SU-DHL-6 (cell line): ENCODE measurements around the gene F2R.
"Not testable (repeated sequence)": the region's sequence is repeated elsewhere in the genome, so short reads cannot be mapped to it uniquely, and the experiment has no call there.

Experiments
- H2AFZ ChIP-seq: fragments of 200-600 bp; sonication (generic); 2 replicates; pipeline ENCODE4 v1.6.1; 2014; ENCODE audit warnings: low read depth, mild to moderate bottlenecking, moderate library complexity, mixed read lengths, antibody characterized with exemption, low read length; ENCODE audit not compliant: severe bottlenecking
- H3F3A ChIP-seq: fragments of 200-600 bp; shearing (Covaris generic); 2 replicates; pipeline ENCODE4 v1.6.0; 2016; ENCODE audit warnings: antibody characterized with exemption, mild to moderate bottlenecking; ENCODE audit not compliant: insufficient read depth
- H3K27ac ChIP-seq: fragments of 200-600 bp; sonication (generic); 2 replicates; pipeline ENCODE4 v1.5.1; 2016; ENCODE audit warnings: low read depth, mild to moderate bottlenecking, low read length, moderate library complexity, mixed read lengths
- H3K27me3 ChIP-seq: fragments of 200-600 bp; sonication (generic), shearing (Covaris generic); 2 replicates; pipeline ENCODE4 v1.6.0; 2014; ENCODE audit warnings: mild to moderate bottlenecking, low read length
- H3K36me3 ChIP-seq: fragments of 200-600 bp; sonication (generic); 2 replicates; pipeline ENCODE4 v1.6.1; 2014; ENCODE audit warnings: mild to moderate bottlenecking, low read length, mixed read lengths
- H3K4me2 ChIP-seq: fragments of 300-600, 200-600 bp; shearing (Covaris generic), sonication (generic); 2 replicates; pipeline ENCODE4 v1.6.0; 2014; ENCODE audit warnings: low read length, low read depth, mild to moderate bottlenecking; ENCODE audit not compliant: poor library complexity, severe bottlenecking
- H3K4me3 ChIP-seq: fragments of 200-600 bp; sonication (generic); 2 replicates; pipeline ENCODE4 v1.5.1; 2014; ENCODE audit warnings: antibody characterized with exemption, low read length, mild to moderate bottlenecking, mixed read lengths; ENCODE audit not compliant: insufficient read depth, poor library complexity, severe bottlenecking
- H3K79me2 ChIP-seq: fragments of 200-600 bp; sonication (generic); 2 replicates; pipeline ENCODE4 v1.6.1; 2014; ENCODE audit warnings: mild to moderate bottlenecking, low read length, moderate library complexity; ENCODE audit not compliant: insufficient read depth
- H3K9ac ChIP-seq: fragments of 200-600 bp; sonication (generic); 2 replicates; pipeline ENCODE4 v1.7.0; 2014; ENCODE audit warnings: mild to moderate bottlenecking, low read length
- H3K9me2 ChIP-seq: fragments of 200-600 bp; sonication (generic); replicated peaks from 2 replicates; pipeline ENCODE4 v1.6.1; 2014; ENCODE audit warnings: low read length; ENCODE audit not compliant: insufficient read depth
- H3K9me3 ChIP-seq: fragments of 200-600 bp; sonication (generic); 2 replicates; pipeline ENCODE4 v1.6.1; 2014; ENCODE audit warnings: low read length, mixed read lengths; ENCODE audit not compliant: insufficient read depth
- H4K20me1 ChIP-seq: fragments of 200-600 bp; sonication (generic); 2 replicates; pipeline ENCODE4 v1.6.1; 2014; ENCODE audit warnings: low read depth, mild to moderate bottlenecking, antibody characterized with exemption, low read length, moderate library complexity, mixed read lengths
- CTCF ChIP-seq: fragments of 200-600 bp; sonication (generic); IDR thresholded peaks from one replicate; pipeline ENCODE4 v1.5.1; 2017; ENCODE audit warnings: antibody characterized with exemption, mild to moderate bottlenecking, low read length, moderate library complexity; ENCODE audit not compliant: insufficient read depth, poor library complexity, severe bottlenecking
- EZH2phosphoT487 ChIP-seq: fragments of 200-600 bp; sonication (generic), shearing (Covaris generic); conservative IDR thresholded peaks from 2 replicates; pipeline ENCODE4 v1.6.1; 2018; ENCODE audit warnings: mild to moderate bottlenecking, antibody characterized with exemption, low read length, moderate library complexity, mixed read lengths

The F2R gene

DNA sequence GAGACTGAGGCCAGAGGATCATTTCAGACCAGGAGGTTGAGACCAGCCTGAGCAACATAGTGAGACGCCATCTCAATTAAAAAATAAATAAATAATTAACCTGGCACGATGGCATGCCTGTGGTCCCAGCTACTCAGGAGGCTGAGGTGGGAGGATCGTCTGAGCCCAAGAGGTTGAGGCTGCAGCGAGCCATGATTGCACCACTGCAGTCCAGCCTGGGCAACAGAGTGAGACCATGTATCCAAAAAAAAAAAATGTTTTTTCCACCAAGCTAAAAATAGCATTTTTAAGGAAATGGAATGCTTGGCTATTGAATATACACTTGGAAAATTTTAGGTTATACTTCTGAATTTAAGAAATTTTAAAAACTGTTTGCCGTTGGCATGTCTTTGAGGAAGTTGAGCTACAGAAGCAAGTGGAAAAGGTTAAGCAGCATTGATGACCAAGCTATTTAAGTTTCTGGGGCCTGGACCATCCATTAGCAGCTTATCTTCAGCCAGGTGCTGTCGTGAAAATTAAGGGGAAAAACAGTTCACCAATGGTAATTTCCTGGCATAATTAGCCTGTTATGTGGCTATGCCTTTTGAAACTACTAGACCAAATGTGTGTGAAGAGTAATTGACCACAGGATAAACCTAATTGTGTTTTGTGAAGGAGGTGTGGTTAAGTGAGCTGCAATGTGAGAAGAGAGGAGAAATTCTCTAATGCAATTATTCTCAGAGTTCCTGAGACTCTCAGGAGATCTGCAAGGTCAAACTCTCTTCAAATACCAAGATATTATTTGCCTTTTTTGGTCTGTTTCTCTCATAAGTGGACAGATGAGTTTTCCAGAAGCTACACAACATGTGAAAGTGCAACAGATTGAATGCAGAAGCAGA lies 21.0 kb downstream of the F2R start:
- Histone ChIP-seq H3K4me3 (no peak overlapping the region), H3K79me2 (no peaks in the 10 kb centered on the region), H3K27me3 (no peaks in the 10 kb centered on the region; the same call in 1 of the 2 replicates), H3K4me2 (no peak overlapping the region), H2AFZ (no peak overlapping the region), H3K9me3 (no peaks in the 10 kb centered on the region), H3K9me2 (no peaks in the 10 kb centered on the region), H3K36me3 (no peaks in the 10 kb centered on the region), H3K27ac (no peak overlapping the region), H4K20me1 (no peaks in the 10 kb centered on the region), H3F3A (no peaks in the 10 kb centered on the region), H3K9ac (no peak overlapping the region)
- TF ChIP-seq CTCF = no peak
- no peak for TF ChIP-seq EZH2phosphoT487

DNA sequence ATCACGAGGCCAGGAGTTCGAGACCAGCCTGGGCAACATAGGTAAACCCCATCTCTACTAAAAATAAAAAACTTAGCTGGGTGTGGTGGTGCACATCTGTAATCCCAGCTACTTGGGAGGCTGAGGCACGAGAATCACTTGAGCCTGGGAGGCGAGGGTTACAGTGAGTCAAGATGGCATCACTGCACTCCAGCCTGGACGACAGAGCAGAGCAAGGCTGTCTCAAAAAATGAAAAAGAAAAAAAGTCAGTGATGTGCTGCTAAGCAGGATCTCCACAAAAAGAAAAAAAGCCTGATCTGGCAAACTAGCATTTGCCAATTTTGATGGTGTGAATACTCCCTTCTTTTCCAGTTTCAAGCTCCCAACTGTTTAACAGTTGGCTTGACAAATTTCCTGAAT lies 21.9 kb downstream of the F2R start:
- Histone ChIP-seq H3K27ac (no peak overlapping the region), H3K79me2 (no peaks in the 10 kb centered on the region)

DNA sequence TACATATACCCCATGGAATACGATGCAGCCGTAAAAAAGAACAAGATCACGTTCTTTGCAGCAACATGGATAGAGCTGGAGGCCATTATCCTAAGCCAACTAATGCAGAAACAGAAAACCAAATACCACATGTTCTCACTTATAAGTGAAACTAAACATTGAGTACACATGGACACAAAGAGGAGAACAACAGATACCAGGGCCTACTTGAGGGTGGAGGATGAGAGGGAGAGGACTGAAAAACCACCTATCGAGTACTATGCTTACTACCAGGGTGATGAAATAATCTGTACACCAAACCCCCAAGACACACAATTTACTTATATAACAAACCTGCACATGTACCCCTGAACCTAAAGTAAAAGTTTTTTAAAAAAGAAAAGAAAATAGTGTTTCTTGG lies 25.6 kb downstream of the F2R start:
- H3K27ac ChIP-seq, H4K20me1 ChIP-seq, H3K4me2 ChIP-seq, H3K9me3 ChIP-seq, H3K4me3 ChIP-seq, H3K79me2 ChIP-seq, H3K36me3 ChIP-seq, H3F3A ChIP-seq, H3K9ac ChIP-seq, H3K27me3 ChIP-seq, H2AFZ ChIP-seq, H3K9me2 ChIP-seq: not testable (repeated sequence)

More for the DNA sequence above, 21.9 kb downstream of the F2R start:
- no peaks in the 10 kb centered on the region for H3K36me3 ChIP-seq
- no peaks in the 10 kb centered on the region for H4K20me1 ChIP-seq
- H3K4me2 ChIP-seq = no peak overlapping the region
- H3K9me3 ChIP-seq = no peaks in the 10 kb centered on the region
- H2AFZ ChIP-seq = no peak overlapping the region
- no peak for TF ChIP-seq EZH2phosphoT487
- no peaks in the 10 kb centered on the region for H3K9me2 ChIP-seq
- no peaks in the 10 kb centered on the region; the same call in 1 of the 2 replicates for H3K27me3 ChIP-seq
- H3K4me3 ChIP-seq = no peak overlapping the region
- H3K9ac ChIP-seq = no peak overlapping the region
- H3F3A ChIP-seq = no peaks in the 10 kb centered on the region

DNA sequence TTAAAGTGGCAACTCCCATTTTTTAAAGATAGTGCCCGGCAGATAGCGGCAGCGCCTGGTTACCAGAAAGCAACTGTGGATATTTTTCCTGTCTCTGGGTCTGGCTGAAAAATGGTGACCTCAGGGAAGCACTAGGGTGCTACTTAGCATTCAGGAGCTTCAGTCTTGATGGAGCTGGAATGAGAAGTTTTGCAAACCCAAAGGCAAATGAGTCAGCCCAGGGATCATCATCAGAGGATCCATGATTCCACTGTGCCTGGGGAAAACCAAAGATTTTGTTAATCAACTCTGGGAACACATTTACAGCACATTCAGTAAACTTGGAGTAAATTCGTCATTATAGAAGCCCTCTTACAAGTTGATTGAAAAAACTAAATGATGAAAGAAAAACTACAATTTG lies 26.7 kb downstream of the F2R start:
- Histone ChIP-seq H3K4me2 (no peak overlapping the region), H2AFZ (no peak overlapping the region), H3K9me2 (no peaks in the 10 kb centered on the region), H3K79me2 (no peaks in the 10 kb centered on the region), H3K27ac (no peak overlapping the region), H3K36me3 (no peaks in the 10 kb centered on the region), H3F3A (no peaks in the 10 kb centered on the region), H3K9ac (no peak overlapping the region), H3K27me3 (no peaks in the 10 kb centered on the region), H3K4me3 (no peak overlapping the region), H3K9me3 (no peaks in the 10 kb centered on the region), H4K20me1 (no peaks in the 10 kb centered on the region)
- TF ChIP-seq EZH2phosphoT487 (no peak), CTCF (no peak)
